Fibroblast of skin of right quadriceps (primary cell): ENCODE measurements around the gene EBPL.
"Not testable (repeated sequence)": the region's sequence is repeated elsewhere in the genome, so short reads cannot be mapped to it uniquely, and the experiment has no call there.

Experiments
- DNase-seq: peaks from one replicate; pipeline ENCODE4 v3.0.0-alpha.2; 2013

Gene EBPL

GRCh38 chr13:49632156-49632555 is 59.1 kb downstream of the EBPL start:
- no peak for DNase-seq

DNA sequence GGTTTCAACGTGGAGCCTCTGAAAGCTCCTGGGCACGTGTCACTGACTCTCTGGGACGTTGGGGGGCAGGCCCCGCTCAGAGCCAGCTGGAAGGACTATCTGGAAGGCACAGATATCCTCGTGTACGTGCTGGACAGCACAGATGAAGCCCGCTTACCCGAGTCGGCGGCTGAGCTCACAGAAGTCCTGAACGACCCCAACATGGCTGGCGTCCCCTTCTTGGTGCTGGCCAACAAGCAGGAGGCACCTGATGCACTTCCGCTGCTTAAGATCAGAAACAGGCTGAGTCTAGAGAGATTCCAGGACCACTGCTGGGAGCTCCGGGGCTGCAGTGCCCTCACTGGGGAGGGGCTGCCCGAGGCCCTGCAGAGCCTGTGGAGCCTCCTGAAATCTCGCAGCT is 60.7 kb downstream of the EBPL start:
- no peak for DNase-seq

GRCh38 chr13:49629947-49630346 is 61.3 kb downstream of the EBPL start:
- DNase-seq = no peak

DNA sequence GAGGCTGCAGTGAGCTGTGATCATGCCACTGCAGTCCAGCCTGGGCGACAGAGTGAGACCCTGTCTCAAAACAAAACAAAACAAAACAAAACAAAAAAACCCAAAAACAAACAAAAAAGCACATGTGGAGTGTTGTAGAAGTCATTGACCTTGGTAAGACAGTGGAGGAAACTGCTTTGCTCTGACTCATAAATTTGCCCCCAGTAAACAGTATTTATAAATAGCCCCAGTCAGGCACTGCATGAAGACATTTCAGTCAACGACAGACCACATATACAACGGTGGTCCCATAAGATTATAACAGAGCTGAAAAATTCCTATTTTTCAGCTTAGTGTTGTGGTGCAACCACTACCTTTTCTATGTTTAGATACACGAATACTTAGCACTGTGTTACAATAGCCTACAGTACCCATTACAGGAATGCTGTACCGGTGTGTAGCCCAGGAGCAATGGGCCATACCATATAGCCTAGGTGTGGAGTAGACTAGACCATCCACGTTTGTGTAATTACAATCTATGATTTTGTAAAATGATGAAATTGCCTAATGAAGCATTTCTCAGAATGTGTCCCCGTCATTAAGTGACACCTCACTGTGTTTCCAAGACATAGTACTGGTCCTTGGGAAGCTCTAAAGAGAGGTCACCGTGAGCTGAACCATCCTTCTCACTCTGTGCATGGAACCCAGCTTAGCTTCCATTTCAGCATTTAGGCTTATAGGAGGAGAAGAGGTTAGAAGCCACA is 61.9 kb downstream of the EBPL start:
- DNase-seq = no peak

GRCh38 chr13:49627831-49628652 is 63.2 kb downstream of the EBPL start, which contains the start of gene ARL11:
ARL11 (plus strand) TSS chr13:49628507; CDS start chr13:49630448, 1,941 bp downstream.
- no peak for DNase-seq

DNA sequence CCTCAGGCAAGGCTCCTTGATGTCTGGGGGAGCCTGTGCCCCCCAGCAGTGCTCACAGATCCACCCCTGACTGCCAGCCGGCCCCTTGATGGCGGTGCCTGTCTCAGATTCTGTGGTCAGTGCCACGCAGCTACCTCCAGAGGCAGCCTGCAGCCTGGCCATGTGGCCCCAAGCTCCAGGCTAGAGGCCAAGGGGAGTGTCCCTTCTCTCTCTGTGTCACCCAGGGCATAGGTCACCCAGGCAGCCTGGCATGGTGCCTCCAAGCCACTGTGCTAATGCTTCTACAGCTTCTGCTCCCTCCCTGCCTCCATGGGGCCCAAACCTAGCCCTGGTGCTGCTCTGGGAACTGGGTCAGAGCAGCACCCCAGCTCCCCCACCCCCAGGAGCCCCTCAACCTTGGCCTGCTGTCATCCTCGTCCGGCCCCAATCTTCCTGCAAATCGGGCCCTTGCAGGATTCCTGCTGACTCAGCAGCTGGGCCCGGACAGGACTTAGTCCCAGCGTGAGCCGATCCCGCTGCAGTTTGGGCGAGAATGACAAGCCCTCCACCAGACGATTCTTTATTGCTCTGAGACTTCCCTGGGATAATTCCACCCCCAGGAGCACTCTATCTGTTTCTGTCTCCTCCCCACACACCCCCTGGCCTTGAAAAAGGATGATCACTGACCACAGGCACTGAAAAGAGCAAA is 65.8 kb downstream of the EBPL start:
- DNase-seq = no peak

GRCh38 chr13:49624229-49624628 is 67.1 kb downstream of the EBPL start:
- no peak for DNase-seq

DNA sequence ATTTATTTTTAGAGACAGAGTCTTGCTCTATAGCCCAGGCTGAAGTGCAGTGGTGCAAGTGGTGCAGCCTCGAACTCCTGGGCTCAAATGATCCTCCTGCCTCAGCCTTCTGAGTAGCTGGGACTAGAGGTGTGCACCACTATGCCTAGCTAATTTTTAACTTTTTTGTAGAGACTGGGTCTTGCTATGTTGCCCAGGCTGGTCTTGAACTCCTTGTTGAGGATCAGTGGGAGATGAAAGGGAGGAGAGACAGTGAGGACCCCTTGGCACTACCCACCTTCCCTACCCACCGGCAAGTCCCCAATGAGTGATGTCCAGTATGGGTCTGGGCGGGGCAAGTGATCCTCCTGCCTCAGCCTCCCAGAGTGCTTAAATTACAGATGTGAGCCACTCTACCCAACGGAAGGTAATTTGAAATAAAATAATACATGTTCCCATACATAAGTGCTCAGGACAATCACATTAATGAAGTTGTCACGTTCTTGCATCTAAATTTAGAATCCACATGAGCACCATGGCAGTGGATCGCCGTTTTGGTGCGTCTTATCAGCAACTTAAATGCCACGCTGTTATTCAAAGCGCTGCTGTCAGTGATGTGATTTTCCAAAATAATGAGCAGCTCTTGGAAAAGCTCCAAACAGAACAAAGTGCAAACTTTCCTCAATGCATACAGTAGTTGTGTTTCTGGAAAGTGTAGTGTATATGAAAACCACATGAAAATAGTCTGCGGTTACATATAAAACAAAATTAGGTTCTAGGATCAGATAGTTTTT is 68.9 kb downstream of the EBPL start:
- no peak for DNase-seq

DNA sequence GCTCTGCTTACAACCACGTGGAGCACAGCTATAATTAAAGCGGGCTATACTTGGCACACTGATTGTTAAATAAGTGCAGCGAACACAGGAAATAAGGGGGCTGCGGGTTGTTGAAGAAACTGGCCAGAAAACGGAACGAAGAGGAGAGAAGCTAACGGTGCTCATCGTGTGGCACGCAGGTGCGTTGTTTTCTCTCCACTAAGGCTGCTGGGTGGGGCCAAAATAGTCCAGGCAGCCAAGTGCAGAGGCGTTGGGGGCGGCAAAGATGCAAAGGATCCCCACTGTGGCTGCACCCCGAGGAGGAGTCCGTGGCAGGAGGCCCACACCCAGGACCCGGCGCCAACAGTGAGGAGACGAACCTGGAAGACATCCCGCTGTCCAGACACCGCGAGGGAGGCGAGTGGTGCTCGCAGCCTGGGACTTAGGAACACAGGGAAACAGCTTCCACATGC is 71.1 kb downstream of the EBPL start:
- DNase-seq = no peak

- DNase-seq = peak; percentile 17
Observed at GRCh38 chr13:49616676-49617065, 74.6 kb downstream of the EBPL start.

DNA sequence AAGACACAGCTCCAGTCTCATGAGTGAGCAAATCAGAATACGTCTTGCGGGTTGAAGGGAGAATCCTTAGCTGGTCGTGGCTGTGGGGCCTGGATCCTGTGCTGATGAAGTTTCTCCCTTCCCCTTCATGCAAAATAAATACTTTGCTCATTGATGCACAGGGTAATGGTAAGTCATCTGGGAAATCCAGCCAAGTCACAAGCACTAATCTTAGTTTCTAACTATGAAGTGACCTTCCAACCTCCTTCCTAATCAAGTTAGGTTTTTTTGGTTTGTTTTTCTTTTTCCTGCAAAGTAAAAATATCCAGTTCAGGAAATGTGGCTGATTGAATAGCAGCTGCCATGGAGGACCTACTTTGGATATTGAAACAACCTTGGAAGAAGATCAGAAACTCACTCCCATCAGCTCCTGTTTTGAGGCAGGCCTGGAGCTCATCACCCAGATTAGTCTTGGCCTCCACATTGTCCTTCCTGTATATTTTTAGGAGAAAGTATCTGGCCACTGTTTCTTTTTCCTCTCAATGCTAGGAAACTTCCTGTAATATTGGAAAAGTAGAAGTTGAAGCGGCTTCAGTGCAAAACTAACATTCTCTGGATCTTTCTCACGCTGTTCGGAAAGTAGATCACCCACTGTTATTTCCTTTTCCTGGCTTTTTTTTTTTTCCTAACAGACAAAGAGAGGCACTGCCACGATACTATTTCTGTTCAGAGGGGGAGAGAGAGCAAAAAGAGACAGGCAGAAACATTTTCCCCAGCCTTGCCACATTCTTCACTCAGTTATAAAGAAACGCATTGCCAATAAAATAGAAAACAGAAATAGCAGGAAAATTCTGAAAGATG is 75.2 kb downstream of the EBPL start:
- DNase-seq = no peak

GRCh38 chr13:49612042-49612441 is 79.2 kb downstream of the EBPL start:
- DNase-seq = not testable (repeated sequence)
